Prostate gland (tissue), 2 donors: ENCODE data around the gene KCNK1. TPM values are rescaled to one million over a fixed set of nuclear protein-coding genes. Genes with fewer than 3 reads are reported as not detected.

Experiments
- DNase-seq: peaks from one replicate; pipeline ENCODE4 v3.0.0-alpha.2; 2019; ENCODE audit warnings: low spot score
- H3K27ac ChIP-seq, 2 donors: fragments of 200-600 bp; sonication (generic); 2 replicates each; pipeline ENCODE4 v1.5.1; 2017 to 2019
- H3K27me3 ChIP-seq: fragments of 200-600 bp; sonication (generic); replicated peaks from 2 replicates; pipeline ENCODE4 v1.5.1; 2019; ENCODE audit not compliant: insufficient read depth
- H3K36me3 ChIP-seq, 2 donors: fragments of 200-600 bp; sonication (generic); 1 replicate in 1 of 2; 2 replicates in 1 of 2; pipeline versions ENCODE4 v1.5.1 to v1.8.1; 2017 to 2019
- H3K4me1 ChIP-seq: fragments of 200-600 bp; sonication (generic); replicated peaks from 2 replicates; pipeline ENCODE4 v1.5.1; 2019
- H3K4me3 ChIP-seq, 2 donors: fragments of 200-600 bp; sonication (generic); 2 replicates each; pipeline ENCODE4 v1.5.1; 2017 to 2019
- H3K9me3 ChIP-seq: fragments of 200-600 bp; sonication (generic); 2 replicates; pipeline ENCODE4 v1.5.1; 2017
- CTCF ChIP-seq, 4 experiments: fragments of 200-600 bp in 2 of 4; fragments of 450-650 bp in 2 of 4; sonication (generic) in 2 of 4; IDR thresholded peaks; 1 replicate in 3 of 4; 2 replicates in 1 of 4; pipeline ENCODE4 v1.5.1; 2016 to 2019; ENCODE audit warnings: antibody characterized with exemption in 4 of 4, mild to moderate bottlenecking in 2 of 4, moderate library complexity in 2 of 4
- POLR2A ChIP-seq: fragments of 450-650 bp; IDR thresholded peaks from one replicate; pipeline ENCODE4 v1.6.1; 2016; ENCODE audit warnings: antibody characterized with exemption, mild to moderate bottlenecking
- POLR2AphosphoS5 ChIP-seq: sonication (generic); formaldehyde crosslinking; IDR thresholded peaks from one replicate; pipeline ENCODE4 v1.6.1; 2017; ENCODE audit warnings: antibody characterized with exemption
- WGBS: methylation state at CpG from one replicate; pipeline ENCODE4 v1.1.5; 2018; 5-methylcytosine and 5-hydroxymethylcytosine counted together
- intact Hi-C: fragments of 100-400 bp; cut with DNase I; formaldehyde crosslinking; loops from one replicate; pipeline ENCODE4 v1.14.2; 2022
- total RNA-seq, 2 donors: library from RNA; depleted of rRNA; stranded (reverse); fragments of >200 nt; gene quantifications; one replicate each; pipeline ENCODE4 v1.1.0, GENCODE V29; 2016

KCNK1 gene
- total RNA-seq, 2 donors from 2014 or later = 4.0 to 9.7 TPM

- intact Hi-C loops = no loop called here
- WGBS = 64% methylated on average over 4 of the region's 4 CpGs
Observed at GRCh38 chr1:233570706-233571105, 43.2 kb upstream of the KCNK1 start.

GRCh38 chr1:233572896-233573295, 41.0 kb upstream of the KCNK1 start:
- no peaks in the 10 kb centered on the region for H3K36me3 ChIP-seq
- intact Hi-C loops = no loop called here
- no peak for DNase-seq
- H3K9me3 ChIP-seq = no peaks in the 10 kb centered on the region
- H3K27me3 ChIP-seq = no peaks in the 10 kb centered on the region
- 94% methylated on average over 4 of the region's 4 CpGs for WGBS
- TF ChIP-seq POLR2A (no peak), POLR2AphosphoS5 (no peak), CTCF (IDR thresholded peaks at IDR 0.05) (no peak)
- no peak overlapping the region for H3K27ac ChIP-seq
- no peak overlapping the region for H3K4me3 ChIP-seq
- no peaks in the 10 kb centered on the region for H3K4me1 ChIP-seq

More at GRCh38 chr1:233570706-233571105, 43.2 kb upstream of the KCNK1 start:
- Histone ChIP-seq H3K4me1 (no peaks in the 10 kb centered on the region), H3K27ac (no peak overlapping the region), H3K36me3 (no peaks in the 10 kb centered on the region), H3K4me3 (no peak overlapping the region), H3K9me3 (no peaks in the 10 kb centered on the region), H3K27me3 (no peaks in the 10 kb centered on the region)
- TF ChIP-seq POLR2AphosphoS5 (no peak), POLR2A (no peak), CTCF (IDR thresholded peaks at IDR 0.05) (no peak)
- no peak for DNase-seq

- intact Hi-C loops = no loop called here
- 79% methylated on average over 5 of the region's 5 CpGs for WGBS
- TF ChIP-seq POLR2AphosphoS5 (no peak), CTCF (IDR thresholded peaks at IDR 0.05) (no peak), POLR2A (no peak)
- Histone ChIP-seq H3K4me1 (no peaks in the 10 kb centered on the region), H3K27me3 (no peaks in the 10 kb centered on the region), H3K4me3 (no peak overlapping the region), H3K27ac (no peak overlapping the region), H3K36me3 (no peaks in the 10 kb centered on the region), H3K9me3 (no peaks in the 10 kb centered on the region)
- no peak for DNase-seq
Observed at GRCh38 chr1:233575450-233575849, 38.5 kb upstream of the KCNK1 start.

GRCh38 chr1:233582439-233582838, 31.5 kb upstream of the KCNK1 start:
- intact Hi-C loops = no loop called here
- no peak for TF ChIP-seq POLR2A
- no peak for TF ChIP-seq CTCF (IDR thresholded peaks at IDR 0.05)
- TF ChIP-seq POLR2AphosphoS5 = no peak
- no peak overlapping the region for H3K27ac ChIP-seq
- 85% methylated on average over 3 of the region's 3 CpGs for WGBS
- H3K27me3 ChIP-seq = no peaks in the 10 kb centered on the region
- H3K36me3 ChIP-seq = no peaks in the 10 kb centered on the region
- no peak for DNase-seq
- H3K4me1 ChIP-seq = no peaks in the 10 kb centered on the region
- no peak overlapping the region for H3K4me3 ChIP-seq
- H3K9me3 ChIP-seq = no peaks in the 10 kb centered on the region

- H3K27ac ChIP-seq = no peak overlapping the region
- intact Hi-C loops = no loop called here
- no peak for DNase-seq
- H3K36me3 ChIP-seq = no peaks in the 10 kb centered on the region
- no peaks in the 10 kb centered on the region for H3K9me3 ChIP-seq
- H3K27me3 ChIP-seq = no peaks in the 10 kb centered on the region
- no peaks in the 10 kb centered on the region for H3K4me1 ChIP-seq
- no peak overlapping the region for H3K4me3 ChIP-seq
- TF ChIP-seq POLR2AphosphoS5 (no peak), POLR2A (no peak), CTCF (IDR thresholded peaks at IDR 0.05) (no peak)
- 95% methylated on average over 4 of the region's 4 CpGs for WGBS
Observed at GRCh38 chr1:233584376-233584775, 29.5 kb upstream of the KCNK1 start.
